Upper lobe of left lung (tissue), 6 donors: ENCODE measurements around the gene SYTL5. TPM values are rescaled to one million over a fixed set of nuclear protein-coding genes. Genes with fewer than 3 reads are reported as not detected.

Experiments
- ATAC-seq, 2 donors: fragments of 200-7000 bp; cut with Tn5 transposase; one replicate each; pipeline ENCODE4 v1.9.1; 2022; ENCODE audit warnings: mild to moderate bottlenecking in 2 of 2, moderate library complexity in 2 of 2; ENCODE audit not compliant: low FRiP score in 2 of 2
- DNase-seq, 2 donors: peaks; one replicate each; pipeline ENCODE4 v3.0.0-alpha.2; 2019 to 2020
- H3K27ac ChIP-seq, 4 donors: fragments of 200-600 bp; sonication (generic); one replicate each; pipeline ENCODE4 v1.5.1; 2016 to 2019
- H3K27me3 ChIP-seq, 4 donors: fragments of 200-600 bp; sonication (generic); one replicate each; pipeline ENCODE4 v1.5.1; 2017 to 2019
- H3K36me3 ChIP-seq, 4 donors: fragments of 200-600 bp; sonication (generic); one replicate each; pipeline ENCODE4 v1.5.1; 2016 to 2019
- H3K4me1 ChIP-seq, 4 donors: fragments of 200-600 bp; sonication (generic); one replicate each; pipeline ENCODE4 v1.5.1; 2018 to 2019
- H3K4me3 ChIP-seq, 4 donors: fragments of 200-600 bp; sonication (generic); one replicate each; pipeline ENCODE4 v1.5.1; 2017 to 2019; ENCODE audit warnings: mild to moderate bottlenecking in 2 of 4, moderate library complexity in 1 of 4
- H3K9me3 ChIP-seq, 4 donors: fragments of 200-600 bp; sonication (generic); one replicate each; pipeline ENCODE4 v1.5.1; 2018 to 2019
- EP300 ChIP-seq, 4 donors: sonication (generic); formaldehyde crosslinking; IDR thresholded peaks; one replicate each; pipeline ENCODE4 v1.5.1; 2017; ENCODE audit warnings: antibody characterized with exemption in 4 of 4, control low read depth in 2 of 4
- POLR2A ChIP-seq, 4 donors: fragments of 450-650 bp; IDR thresholded peaks; one replicate each; pipeline ENCODE4 v1.5.1; 2016 to 2017; ENCODE audit warnings: antibody characterized with exemption in 4 of 4, mild to moderate bottlenecking in 2 of 4
- POLR2AphosphoS5 ChIP-seq, 2 donors: sonication (generic); formaldehyde crosslinking; IDR thresholded peaks; one replicate each; pipeline ENCODE4 v1.5.1; 2017; ENCODE audit warnings: antibody characterized with exemption in 2 of 2
- WGBS, 2 donors: methylation state at CpG; one replicate each; pipeline ENCODE4 v1.1.5; 2017 to 2018; 5-methylcytosine and 5-hydroxymethylcytosine counted together
- total RNA-seq, 6 donors: library from RNA; depleted of rRNA in 4 of 6; stranded (reverse); fragments of >200 nt in 4 of 6; gene quantifications; one replicate each; pipeline versions ENCODE4 v1.1.0 to v1.2.1, GENCODE V29; 2016 to 2021
- TF ChIP-seq, protein P1 (sequence below), 6 experiments: fragments of 450-650 bp in 4 of 6; fragments of 200-600 bp in 2 of 6; sonication (generic) in 2 of 6; IDR thresholded peaks; one replicate each; pipeline ENCODE4 v1.5.1; 2016 to 2019; ENCODE audit warnings: antibody characterized with exemption in 6 of 6
- donor health status: DM: no; HTN: no; CAD: no; lungs with moderate emphysema.
- donor health status: DM: no; HTN: yes; CAD: no; lungs with severe emphysema.

SYTL5 gene
- total RNA-seq, 6 donors from 2014 or later: 0.30 to 3.6 (median 0.71) TPM

DNA sequence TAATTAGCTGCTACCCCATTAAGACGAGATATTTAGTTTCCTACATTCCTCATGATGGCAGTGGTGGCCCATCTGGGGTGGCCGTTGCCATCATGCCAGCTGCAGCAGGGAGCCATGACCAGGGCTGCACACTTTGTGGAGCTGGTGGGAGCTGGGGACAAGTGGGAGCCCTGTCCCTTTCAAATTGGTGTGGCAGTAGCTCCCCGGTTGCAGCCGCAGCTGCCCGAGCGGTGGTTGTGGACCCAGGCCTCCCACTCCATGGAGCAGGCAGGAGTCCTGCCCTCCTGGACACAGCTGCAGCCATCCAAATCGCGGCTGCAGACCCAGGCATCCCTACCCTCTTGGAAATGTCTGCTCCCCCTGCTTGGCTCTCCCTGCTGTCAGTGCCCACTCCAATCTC, 9.3 kb upstream of the SYTL5 start:
- TF ChIP-seq POLR2AphosphoS5 (IDR thresholded peaks at IDR 0.05) (no peak), POLR2A (IDR thresholded peaks at IDR 0.05) (no peak), EP300 (IDR thresholded peaks at IDR 0.05) (no peak)
- TF ChIP-seq, protein P1, sequence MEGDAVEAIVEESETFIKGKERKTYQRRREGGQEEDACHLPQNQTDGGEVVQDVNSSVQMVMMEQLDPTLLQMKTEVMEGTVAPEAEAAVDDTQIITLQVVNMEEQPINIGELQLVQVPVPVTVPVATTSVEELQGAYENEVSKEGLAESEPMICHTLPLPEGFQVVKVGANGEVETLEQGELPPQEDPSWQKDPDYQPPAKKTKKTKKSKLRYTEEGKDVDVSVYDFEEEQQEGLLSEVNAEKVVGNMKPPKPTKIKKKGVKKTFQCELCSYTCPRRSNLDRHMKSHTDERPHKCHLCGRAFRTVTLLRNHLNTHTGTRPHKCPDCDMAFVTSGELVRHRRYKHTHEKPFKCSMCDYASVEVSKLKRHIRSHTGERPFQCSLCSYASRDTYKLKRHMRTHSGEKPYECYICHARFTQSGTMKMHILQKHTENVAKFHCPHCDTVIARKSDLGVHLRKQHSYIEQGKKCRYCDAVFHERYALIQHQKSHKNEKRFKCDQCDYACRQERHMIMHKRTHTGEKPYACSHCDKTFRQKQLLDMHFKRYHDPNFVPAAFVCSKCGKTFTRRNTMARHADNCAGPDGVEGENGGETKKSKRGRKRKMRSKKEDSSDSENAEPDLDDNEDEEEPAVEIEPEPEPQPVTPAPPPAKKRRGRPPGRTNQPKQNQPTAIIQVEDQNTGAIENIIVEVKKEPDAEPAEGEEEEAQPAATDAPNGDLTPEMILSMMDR (IDR thresholded peaks at IDR 0.05): no peak
- Histone ChIP-seq H3K27ac (no peak overlapping the region), H3K4me3 (no peak overlapping the region), H3K36me3 (no peaks in the 10 kb centered on the region), H3K4me1 (no peaks in the 10 kb centered on the region), H3K9me3 (no peaks in the 10 kb centered on the region), H3K27me3 (no peaks in the 10 kb centered on the region)
- WGBS, 2 donors: 94% methylated on average over 6 of the region's 8 CpGs; no CpG with 5 or more reads in 1 of the 2 donors
- no peak for ATAC-seq
- DNase-seq: peak in 1 of 2 donors; percentile 19

DNA sequence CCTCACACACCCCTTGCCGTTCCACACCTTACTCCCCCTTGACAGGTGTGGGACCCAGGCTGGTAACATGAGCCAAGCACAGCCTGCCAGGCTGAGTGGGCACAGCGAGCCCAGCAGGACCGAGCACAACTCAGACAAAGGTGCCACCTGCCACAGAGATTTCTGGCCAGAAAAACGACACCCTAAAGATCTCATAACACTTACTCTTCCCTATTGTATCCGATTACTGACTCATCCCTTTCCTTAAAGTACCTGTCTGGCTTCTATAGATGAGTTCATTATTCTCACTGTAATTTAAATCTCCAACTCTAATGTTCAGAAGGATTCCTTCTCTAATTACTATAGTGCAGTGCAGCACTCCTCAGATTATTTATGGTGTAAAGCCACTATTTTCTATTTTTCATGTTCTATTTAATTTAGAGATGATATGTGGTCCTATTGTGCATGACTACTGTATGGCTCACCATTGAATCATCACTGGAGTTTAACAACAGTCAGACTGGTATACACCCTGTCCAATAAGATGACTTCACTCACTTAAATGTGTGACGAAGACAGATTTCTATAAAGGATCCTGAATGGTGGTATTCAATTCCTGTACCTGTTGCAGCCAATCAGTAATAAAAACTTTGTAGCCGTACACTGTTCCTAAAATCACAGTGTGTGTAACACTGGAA, 7.6 kb upstream of the SYTL5 start:
- Histone ChIP-seq H3K4me1 (no peaks in the 10 kb centered on the region), H3K9me3 (no peaks in the 10 kb centered on the region), H3K4me3 (no peak overlapping the region), H3K27ac (no peak overlapping the region), H3K36me3 (no peaks in the 10 kb centered on the region), H3K27me3 (no peaks in the 10 kb centered on the region)
- DNase-seq: no peak
- no peak for ATAC-seq
- TF ChIP-seq POLR2AphosphoS5 (IDR thresholded peaks at IDR 0.05): no peak
- no peak for TF ChIP-seq POLR2A (IDR thresholded peaks at IDR 0.05)
- TF ChIP-seq EP300 (IDR thresholded peaks at IDR 0.05): no peak
- TF ChIP-seq, protein P1 (IDR thresholded peaks at IDR 0.05): no peak
- WGBS, 2 donors: 66 to 73% methylated on average over 6 to 7 of the region's 7 CpGs

DNA sequence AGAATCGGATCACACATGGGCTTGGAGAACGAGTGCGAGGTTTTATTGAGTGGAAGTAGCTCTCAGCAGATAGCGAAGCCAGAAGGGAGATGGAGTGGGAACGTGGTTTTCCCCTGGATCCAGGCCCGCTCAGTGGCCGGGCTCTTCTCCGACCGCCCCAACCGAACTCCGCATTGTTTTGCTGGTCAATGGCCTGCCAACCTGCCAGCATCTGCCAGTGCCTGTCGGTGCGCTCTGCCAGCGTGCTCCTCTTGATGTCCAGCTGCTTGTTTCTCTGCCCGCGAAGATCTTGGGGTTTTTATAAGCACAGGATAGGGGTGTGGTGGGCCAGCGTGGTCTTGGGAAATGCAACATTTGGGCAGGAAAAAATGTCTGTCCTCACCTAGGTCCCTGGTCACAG, 5.6 kb upstream of the SYTL5 start:
- ATAC-seq (no peak), DNase-seq (peak in 1 of 2 donors; percentile 33)

DNA sequence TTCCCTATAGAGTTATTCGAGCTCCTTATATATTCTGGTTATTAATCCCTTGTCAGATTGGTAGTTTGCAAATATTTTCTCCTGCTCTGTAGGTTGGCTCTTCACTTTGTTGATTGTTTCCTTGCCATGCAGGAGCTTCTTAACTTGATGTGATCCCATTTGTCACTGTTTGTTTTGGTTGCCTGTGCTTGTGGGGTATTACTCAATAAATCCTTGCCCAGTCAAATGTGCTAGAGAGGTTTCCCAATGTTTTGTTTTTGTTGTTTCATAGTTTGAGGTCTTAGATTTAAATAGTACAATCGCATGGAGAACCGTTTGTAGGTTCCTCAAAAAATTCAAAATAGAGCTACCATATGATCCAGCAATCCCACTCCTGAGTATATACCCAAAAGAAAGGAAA, 2.3 kb upstream of the SYTL5 start:
- Histone ChIP-seq H3K4me3 (no peak overlapping the region), H3K9me3 (no peaks in the 10 kb centered on the region), H3K36me3 (no peaks in the 10 kb centered on the region), H3K27ac (no peak overlapping the region), H3K27me3 (no peaks in the 10 kb centered on the region), H3K4me1 (peaks cover 0 to 3% (median 0%) of the 10 kb centered on the region in 4 donors)
- DNase-seq (no peak), ATAC-seq (no peak)
- 68 to 84% methylated on average over 3 of the region's 3 CpGs for WGBS, 2 donors
- TF ChIP-seq POLR2AphosphoS5 (IDR thresholded peaks at IDR 0.05) (no peak), EP300 (IDR thresholded peaks at IDR 0.05) (no peak), POLR2A (IDR thresholded peaks at IDR 0.05) (no peak)
- TF ChIP-seq, protein P1 (IDR thresholded peaks at IDR 0.05): no peak

More for the DNA sequence above, 5.6 kb upstream of the SYTL5 start:
- Histone ChIP-seq H3K4me1 (no peaks in the 10 kb centered on the region), H3K4me3 (no peak overlapping the region), H3K9me3 (no peaks in the 10 kb centered on the region), H3K27me3 (no peaks in the 10 kb centered on the region), H3K36me3 (no peaks in the 10 kb centered on the region), H3K27ac (no peak overlapping the region)
- TF ChIP-seq EP300 (IDR thresholded peaks at IDR 0.05): no peak
- TF ChIP-seq, protein P1 (IDR thresholded peaks at IDR 0.05): no peak
- TF ChIP-seq POLR2A (IDR thresholded peaks at IDR 0.05): no peak
- TF ChIP-seq POLR2AphosphoS5 (IDR thresholded peaks at IDR 0.05): no peak
- WGBS, 2 donors: 89 to 90% methylated on average over 2 to 17 of the region's 17 CpGs

DNA sequence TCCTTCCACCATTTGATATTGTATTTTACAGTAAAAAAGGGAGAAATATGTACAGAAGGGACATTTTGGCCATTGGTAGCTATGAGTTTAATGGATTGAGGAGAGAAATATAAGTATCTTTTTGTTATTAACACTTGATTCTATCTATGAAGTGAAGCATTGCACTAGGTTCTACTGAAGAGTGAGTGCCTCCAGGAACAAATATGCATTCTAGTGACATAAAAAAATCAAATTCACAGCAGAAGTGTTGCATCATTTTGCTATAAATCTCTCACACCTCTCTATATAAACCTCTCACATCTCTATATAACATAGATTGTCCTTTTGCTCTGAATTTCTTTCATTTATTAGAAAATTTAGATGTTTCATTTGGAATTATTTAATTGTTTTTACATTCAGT, 425 bp downstream of the SYTL5 start:
- Histone ChIP-seq H3K9me3 (no peaks in the 10 kb centered on the region), H3K27ac (peak overlapping the region in 1 of 4 donors; percentile 30), H3K36me3 (no peaks in the 10 kb centered on the region), H3K27me3 (no peaks in the 10 kb centered on the region), H3K4me1 (peaks cover 0 to 3% (median 0%) of the 10 kb centered on the region in 4 donors), H3K4me3 (peak overlapping the region in 1 of 4 donors; percentile 4)
- no peak for ATAC-seq
- DNase-seq: no peak
- TF ChIP-seq POLR2A (IDR thresholded peaks at IDR 0.05) (no peak), EP300 (IDR thresholded peaks at IDR 0.05) (no peak), POLR2AphosphoS5 (IDR thresholded peaks at IDR 0.05) (no peak)
- TF ChIP-seq, protein P1 (IDR thresholded peaks at IDR 0.05): no peak
